Daoy (cell line): ENCODE results near the gene PAK6. TPM values are rescaled to one million over a fixed set of nuclear protein-coding genes. Genes with fewer than 3 reads are reported as not detected.
A peak's percentile ranks its signal among the peaks of the same experiment; 100 is the strongest.

Experiments used
- DNase-seq: peaks from one replicate; pipeline ENCODE4 v3.0.0-alpha.2; 2015; ENCODE audit warnings: low read depth
- total RNA-seq: library from RNA; depleted of rRNA; stranded (reverse); fragments of >200 nt; shearing (Covaris generic); gene quantifications from 2 replicates; pipeline ENCODE4 v1.2.3, GENCODE V29; 2014

Gene PAK6
- total RNA-seq, 1 experiment from 2014 or later, result 0.57 TPM

DNA sequence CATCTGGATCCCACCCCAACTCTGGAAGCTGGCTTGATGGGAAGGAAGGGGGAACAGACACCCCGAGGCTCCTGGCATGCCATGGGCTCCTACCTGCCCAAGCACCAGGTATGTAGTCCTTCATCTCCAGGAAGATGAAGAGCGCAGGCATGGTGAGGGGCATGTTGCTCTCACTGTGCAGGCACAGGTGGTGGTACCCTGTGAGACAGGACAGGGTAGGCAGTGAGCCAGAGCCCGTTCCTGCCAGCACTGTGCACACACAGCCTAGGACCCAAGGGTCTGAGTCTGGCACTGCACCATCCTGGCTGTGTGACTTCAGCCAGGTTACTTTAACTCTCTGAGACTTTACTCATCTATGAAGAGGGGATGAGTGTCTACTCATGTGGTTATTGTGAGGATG is 53.4 kb downstream of the PAK6 start:
- no peak for DNase-seq

DNA sequence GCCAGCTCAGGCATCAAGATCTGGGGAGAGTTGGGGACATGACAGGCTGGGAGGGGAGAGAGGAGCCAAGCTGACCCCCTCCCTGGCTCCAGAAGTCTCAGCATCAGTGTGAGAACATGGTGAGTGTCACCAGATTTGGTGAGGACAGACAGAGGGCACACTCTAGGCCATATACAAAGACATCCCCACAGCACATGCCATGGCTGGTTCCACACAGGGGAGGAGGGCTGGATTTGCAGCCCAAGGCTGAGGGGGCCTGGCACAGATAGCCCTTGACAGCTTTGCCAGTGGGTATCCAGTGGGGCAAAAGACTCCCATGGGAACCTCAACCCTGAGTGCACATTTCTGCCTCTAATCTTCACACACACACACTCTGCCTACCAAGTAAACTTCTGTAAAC is 54.1 kb downstream of the PAK6 start:
- DNase-seq, result no peak

DNA sequence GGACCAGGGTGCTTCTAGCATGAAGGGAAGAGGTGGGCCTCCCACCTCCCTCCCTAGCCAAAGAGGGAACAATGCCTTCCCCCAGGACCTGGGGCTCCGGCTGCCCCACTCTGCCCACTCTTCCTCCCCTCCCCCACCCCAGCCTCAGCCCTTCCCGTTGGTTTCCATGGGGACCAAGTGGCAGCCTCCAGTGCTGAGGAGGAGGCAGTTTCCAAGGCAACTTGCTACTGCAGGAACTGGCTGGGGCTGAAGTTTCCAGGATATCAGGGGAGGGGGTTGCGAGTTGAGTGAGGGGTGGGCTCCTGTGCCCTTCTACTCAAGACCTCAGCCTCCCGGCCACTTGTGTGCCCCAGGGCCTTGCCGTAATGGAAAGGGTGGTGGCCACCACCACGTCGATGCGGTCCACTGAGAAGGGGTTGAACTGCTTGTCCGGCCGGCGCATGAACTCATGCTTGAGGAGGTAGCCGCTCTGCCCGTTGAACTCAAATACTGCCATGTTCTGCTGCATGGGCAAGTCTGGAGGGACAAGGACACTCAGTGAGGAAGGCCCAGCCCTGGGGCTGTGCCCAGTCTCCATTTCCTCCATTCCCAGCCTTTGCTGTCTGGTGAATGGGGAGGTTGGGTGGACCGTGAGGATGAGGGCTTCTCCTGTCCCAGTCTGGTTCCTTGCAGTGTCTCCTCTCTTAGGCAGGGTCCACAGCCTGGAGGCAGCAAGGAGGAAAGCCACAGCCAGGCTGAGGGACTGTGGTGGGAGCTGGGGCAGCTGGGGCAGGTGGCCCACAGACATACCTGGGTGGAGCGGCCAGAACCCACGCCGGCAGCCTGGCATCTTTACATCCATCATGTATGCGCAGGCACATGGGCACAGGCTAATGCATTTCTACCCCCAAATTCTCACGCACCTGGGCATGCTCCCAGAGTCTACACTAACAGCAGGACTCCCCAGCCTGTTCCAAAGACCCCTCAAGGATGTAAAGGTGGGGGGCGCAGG is 55.3 kb downstream of the PAK6 start:
- DNase-seq, result no peak

DNA sequence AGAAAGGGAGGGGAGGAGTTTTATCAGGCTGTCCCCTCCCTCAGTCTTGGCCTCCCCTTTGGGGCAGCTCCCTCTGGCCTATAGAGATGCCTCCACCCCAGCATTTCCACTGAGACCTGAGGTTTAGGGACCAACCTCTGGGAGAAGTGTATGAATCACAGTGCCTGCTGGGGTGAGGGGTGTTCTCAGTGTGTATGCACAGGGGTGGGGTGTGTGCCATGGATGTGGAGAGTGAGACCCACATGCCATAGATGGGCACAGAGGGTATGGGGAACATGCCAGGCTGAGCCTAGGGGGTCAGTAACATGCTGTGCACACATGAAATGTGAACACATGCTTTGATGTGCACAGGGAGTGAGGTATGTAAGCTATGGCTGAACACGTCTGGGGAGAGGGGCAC is 56.4 kb downstream of the PAK6 start:
- no peak for DNase-seq

DNA sequence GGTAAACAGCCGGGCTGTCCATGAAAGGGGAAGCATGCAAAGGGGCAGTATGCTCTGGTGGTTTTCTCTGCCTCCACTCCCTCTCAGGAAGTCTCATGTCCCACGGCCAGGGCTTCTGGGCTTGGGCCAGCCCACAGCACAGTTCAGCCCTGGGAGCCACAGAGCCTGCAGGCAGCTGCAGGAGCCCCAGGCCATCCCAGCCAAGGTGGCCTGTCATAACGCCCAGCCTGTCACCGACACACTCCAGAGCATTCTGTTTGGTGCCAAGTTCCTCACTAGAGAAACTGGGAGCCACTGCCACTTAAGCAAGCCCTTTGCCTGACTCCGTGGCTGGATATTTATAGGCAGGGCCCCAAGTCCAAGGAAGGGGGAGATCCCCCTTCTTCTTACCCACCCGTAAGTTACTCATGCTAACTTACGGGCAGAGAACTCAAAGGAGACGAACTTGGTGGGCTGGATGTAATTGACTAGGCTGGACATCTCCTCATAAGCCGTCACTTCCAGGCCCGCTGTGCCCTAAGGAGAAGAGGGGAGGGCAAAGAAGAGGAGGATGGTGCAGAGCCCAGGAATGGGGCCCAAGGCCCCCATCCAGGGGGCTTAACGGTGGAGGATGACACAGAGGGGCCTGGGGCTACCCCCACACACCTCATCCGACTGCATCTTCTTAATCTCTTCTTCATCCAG is 57.2 kb downstream of the PAK6 start:
- DNase-seq, result no peak

DNA sequence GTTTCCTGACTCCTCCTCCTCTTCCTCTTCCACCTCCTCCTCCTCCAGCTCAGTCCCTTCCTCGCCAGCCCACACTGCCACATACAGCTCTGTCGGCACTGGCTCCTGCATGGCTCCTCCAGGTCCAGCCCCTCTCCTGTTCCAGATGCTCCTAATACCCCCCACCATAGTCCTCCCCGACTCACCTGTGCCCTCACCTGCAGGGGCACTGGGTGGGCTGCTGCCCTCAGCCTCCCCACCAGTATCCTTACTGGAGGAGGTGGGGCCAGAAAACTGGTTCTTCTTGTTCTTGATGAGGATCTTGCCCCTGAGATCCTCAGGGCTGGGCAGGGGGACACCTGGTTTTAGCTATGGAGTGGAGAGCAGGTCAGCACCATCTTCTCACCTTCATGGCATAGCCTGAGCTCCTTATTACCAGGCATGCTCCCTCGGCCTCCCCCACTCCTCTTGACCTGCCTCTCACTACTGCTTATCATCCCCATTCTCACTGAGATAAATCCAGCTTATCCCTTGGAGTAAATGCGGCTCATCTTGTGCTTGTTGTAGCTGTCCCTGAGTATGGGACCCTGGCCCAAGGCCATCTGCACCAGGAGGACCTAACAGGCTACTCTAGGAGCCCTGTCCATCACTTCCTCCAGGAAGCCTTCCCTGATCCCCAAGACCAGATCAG is 57.8 kb downstream of the PAK6 start:
- no peak for DNase-seq

DNA sequence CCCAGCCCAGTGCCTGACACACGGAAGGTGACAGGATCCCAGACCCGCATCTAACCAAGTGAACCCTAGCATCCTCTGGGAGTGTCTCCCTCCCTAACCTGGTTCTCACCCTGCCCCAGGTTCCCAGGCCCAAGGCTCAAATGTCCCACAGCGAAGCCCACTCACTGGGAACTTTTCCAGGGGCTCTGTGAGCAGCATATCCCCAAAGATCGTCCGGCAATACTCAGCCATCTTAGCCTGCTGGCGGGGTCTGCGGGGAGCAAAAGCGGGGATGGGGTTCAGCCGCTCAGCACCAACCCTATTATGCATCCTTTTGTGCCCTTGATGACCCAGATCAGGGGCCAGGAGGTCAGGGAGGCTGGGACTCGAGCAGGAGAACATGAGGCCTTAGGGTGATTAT is 58.5 kb downstream of the PAK6 start:
- DNase-seq, result no peak

DNA sequence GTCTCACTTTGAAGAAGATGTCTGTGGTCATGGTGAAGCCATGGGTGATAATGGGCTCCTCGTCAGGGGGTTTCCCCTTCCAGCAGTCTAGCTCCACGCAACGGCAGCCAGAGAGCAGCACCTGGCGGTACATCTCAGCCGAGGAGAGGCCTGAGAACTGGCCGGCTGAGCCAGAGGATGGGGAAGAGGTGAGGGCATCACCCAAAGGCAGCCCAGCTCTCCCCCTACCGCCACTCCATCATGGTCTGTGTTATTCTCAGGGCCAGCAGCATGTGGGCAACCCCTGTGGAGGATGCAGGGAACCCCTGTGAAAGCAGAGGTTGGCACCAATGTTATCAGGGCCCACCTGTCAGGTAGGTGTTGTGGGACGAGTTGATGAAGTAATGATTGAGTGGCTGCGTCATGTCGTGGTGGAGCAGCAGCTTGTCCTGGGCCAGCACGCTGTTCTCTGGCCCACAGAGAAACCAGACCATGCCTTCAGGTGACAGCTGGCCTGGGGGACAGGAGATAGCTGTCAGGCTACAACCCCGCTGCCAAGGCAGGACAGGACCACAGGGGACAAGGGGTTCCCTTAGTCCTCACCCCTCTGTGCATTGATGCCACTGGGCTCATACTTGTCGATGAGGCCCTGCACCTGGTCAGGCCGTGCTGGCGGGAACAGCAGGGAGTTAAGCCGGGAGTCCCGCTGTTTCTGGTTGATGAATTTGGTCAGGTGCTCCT is 59.5 kb downstream of the PAK6 start:
- DNase-seq, result no peak

DNA sequence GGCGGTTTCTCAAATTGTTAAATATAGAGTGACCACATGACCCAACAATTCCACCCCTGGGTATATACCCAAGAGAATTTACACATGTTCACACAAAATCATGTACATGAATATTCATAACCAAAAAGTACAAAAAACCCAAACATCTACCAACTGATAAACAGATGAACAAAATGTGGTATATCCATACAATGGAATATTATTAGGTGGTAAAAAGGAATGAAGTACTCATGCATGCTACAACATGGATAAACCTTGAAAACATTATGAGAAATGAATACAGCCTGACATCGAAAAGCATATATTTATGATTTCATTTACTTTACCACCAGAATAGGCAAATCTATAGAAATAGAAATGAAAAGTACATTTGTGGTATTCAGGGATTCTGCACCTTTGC is 61.5 kb downstream of the PAK6 start:
- no peak for DNase-seq

DNA sequence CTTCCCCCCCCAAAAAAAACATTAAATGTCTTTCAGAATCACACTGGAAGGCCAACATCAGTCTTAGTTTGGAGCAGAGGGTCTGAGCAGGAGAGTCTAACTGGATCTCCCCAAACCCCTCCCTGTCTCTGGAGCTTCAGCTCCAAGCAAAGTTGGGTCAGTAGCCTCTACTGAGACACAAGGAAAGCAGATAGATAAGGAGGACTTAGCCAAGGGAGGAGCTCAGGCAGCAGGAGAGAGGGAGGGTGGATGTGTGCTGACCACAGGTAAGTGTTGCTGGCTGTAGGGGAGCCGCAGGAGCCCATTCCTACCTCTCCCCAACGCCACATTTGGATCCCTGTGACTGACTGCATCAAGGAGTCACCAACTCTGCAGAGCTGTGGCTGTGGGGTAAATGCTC is 61.9 kb downstream of the PAK6 start:
- DNase-seq, result no peak

DNA sequence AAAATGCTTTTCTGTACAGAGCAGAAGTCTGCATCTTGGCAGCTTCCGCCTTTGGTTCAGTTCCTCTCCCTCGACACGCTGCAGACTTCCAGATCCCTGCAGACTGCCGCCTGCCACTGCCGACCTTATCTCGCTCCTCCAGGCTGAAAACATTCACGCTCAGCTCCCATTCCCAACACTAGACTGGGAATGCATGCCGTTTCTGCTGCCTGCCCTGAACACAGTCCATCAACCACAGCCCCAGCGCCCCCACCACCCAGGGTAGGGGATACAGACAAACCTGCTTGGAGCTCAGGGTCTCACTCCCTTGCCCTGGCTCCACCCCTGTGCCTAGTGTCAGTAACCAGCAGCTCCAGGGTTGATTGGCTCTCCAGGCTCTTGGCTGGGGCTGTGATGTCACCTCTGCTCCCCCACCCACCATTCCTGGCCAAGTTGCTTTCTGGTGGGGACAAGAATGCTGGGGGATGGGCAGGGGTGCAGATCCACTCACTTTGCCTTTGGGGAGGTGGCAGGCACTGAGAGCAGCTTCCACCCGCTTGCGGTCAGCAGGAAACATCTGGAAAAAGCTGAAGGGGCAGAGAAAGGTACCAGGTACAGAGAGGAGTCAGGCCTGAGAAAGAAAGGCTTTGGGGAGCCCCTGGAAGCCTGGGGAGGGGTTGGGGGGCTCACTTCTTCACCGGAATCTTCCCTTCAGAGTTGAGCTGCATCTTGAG is 62.8 kb downstream of the PAK6 start:
- DNase-seq, result no peak

DNA sequence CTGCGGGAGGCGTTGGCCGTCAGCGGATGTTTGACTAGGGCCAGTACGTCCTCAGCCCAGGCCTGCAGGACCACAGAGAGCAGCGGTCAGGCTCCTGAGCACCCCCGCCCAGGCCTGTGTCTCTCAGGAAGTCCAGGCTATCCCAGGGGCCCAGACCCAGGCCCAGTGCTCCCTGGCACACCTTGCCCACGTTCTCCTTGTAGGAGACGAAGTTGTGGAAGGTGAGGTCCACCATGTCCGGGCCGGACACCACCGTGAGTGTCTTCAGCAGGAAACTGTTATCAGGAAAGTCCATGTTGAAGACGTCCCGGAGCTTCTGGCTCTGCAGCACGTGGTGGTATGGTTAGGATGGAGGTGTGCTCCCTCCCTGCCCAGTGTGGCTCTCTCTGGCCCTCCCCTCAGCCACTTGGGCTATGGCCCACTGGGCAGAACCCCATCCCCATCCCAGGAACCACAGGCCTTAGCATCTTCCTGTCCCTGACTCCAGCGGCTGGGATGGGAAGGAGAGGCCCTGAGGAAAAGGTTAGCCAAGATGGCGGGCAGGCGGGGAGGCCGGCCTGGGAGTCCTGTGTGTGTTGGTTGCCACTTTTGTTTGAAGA is 63.5 kb downstream of the PAK6 start:
- no peak for DNase-seq

DNA sequence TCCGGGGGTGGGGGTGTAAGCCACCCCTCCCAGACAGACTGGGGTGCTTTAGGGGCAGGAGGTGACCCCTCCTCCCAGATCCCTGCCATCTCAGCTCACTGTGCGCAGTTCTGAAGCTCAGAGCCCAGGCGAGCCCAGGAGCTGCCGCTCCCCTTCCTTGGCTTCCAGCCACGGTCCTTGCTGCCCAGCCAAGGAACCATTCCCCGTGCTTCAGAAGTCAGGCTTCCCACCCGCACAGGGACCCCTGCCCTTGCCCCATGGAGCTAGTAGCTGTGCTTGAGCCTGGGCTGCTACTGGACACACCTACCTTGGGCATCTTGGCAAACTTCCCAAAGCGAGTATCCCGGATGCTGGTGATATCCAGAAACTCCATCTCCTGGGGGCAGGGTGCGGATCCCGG is 64.1 kb downstream of the PAK6 start:
- no peak for DNase-seq

DNA sequence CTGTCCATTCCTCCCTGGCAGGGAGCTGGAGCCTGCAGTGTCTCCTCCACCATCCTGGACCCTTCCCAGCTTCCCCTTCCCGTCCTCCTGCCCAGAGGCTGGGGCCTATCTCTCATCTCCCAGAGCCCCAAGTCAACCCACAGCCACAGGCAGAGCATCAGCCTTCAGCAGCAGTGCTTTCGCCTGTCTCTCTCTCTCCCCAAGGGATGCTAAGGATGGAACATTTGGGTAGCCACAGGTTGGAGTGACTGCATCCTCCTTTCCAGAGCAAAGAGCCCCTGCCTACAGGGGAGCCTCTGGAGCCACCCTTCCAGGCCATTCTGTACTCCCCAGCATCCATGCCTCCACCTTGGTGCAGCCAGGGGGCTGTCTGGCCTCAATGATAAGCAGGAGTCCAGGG is 64.7 kb downstream of the PAK6 start:
- DNase-seq, result no peak

DNA sequence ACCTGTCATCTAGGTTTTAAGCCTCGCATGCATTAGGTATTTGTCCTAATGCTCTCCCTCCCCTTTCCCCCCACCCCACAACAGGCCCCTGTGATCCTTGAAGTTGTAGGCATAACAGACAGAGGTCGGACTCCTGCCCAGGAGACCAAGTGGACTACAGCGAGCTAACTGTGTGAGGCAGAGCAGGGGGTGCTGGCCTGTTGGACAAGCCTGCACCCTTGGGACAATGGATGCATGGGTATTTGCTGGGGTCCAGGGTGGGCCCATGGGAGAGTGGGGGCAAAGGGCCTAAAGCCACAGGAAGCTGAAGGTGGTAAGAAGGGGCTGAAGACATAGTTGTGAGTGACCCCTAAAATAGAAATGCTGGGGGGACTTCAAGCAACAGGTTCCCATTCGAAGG is 66.4 kb downstream of the PAK6 start:
- no peak for DNase-seq

DNA sequence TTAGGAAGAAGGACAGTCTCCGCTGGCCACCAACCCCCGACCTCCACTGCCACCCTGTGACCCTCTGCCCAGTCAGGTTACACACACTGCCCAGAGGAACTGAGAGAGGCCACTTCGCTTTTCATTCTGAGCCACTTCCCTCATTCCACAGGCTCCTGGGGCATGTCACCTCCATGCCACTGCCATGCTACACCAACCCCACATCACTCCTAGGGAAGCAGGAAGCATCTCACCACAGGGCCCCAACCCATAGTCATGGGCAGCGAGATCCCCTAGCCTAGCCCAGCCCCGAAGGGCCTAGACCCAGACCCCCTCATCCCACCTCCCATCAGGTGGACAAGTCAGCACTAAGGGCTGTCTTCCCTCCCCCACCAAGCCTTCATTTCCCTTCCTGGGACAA is 67.5 kb downstream of the PAK6 start:
- no peak for DNase-seq

DNA sequence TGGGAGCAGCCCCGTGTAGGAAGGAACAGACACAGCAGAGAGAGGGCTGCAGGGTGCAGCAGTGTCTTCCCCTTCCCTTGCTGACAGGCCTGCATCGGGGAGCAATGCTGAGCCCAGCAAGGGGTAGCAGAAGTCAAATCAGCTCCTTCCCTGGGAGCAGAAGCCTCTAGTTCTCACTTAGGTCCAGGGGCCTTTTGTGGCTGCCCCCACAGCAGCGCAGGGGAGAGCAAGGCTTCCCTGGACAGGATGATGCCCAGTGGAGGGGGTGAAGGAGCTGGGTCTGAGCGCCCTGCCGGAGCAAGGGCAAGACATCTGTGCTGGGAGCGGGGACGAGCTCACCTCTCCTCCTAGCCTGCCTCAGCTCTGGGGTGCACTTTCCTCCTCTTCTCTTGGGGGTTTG is 68.0 kb downstream of the PAK6 start:
- no peak for DNase-seq

DNA sequence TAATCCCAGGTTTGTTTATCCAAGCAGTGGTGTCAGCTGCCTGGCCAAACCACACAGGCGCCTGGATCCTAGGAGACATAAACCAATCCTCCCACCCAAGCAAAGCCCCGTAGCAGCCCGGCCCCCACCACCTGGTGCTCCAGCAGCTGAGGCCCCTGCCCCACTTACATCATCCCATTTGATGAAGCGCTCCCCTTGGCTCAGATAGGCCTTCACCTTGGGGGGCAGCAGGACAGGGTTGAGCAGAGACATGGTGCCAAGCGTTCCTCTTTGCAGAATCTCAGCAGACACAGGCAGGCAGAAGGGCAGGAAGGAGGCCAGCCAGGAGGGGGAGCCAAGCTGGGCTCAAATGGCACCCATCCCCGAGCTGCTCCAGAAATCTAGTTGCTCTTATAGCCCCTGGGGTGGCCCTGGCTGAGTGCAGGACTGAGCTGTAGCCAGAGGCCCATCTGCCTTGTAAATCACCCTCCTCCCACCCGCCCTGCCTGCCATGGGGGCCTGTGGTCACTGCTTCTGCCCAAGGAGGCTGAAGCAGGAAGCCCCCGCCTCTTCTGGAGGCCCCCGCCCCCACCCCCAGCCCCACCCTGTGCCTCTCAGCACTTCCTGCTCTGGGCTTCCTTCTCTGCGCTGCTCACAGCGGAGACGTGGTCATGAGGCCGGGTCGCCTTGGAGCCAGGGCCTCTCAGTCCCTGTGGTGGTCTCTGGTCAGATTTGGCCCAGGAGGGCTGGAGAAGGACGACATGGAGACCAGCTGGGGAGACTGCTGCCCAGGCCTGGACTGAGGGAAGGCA is 68.8 kb downstream of the PAK6 start, which contains the start of gene PLCB2:
Gene PLCB2 (minus strand): TSS at position 515 of the 791 bp plus-strand sequence. CDS start 263 bp downstream, at position 252.
- DNase-seq, result peak; percentile 48

DNA sequence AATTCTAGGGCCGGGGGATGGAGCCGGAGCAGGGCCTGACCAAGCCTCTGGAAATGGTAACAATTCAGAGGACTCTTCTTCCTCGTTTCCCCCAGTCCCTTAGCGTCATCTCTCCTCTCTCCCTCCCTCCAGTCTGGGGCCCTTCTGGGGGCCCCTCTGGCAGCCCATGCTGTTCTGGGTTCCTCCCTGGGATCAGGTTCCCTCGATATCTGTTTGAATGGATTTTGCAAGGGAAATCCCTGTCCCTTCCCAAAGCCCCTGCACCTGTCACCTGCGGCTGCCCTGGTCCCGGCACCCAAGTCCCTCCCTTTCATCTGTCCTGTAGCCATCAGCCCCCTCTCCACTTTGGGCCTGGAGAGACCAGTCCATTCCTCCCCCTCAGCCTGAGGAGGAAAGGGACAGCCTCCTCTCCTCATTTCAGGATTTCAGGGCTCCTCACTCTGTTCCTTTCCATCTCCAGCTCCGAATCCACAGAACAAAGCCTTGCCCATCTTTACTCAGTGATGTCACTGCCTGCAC is 70.5 kb downstream of the PAK6 start:
- DNase-seq, result no peak
